ENCODE measurements around the gene HMOX1.
A peak's percentile ranks its signal among the peaks of the same experiment; 100 is the strongest.
"Not testable (repeated sequence)": the region's sequence is repeated elsewhere in the genome, so short reads cannot be mapped to it uniquely, and the experiment has no call there.

The HMOX1 gene

GRCh38 chr22:35379146-35379993 is 1.5 kb upstream of the HMOX1 start:
- no peak for DNase-seq (ENCODE audit: low read depth, low spot score)

- DNase-seq (ENCODE audit: low read depth, low spot score): no peak
Measured at GRCh38 chr22:35380013-35380412, 883 bp upstream of the HMOX1 start.

- DNase-seq (ENCODE audit: low read depth, low spot score): no peak
Measured at GRCh38 chr22:35381424-35382009, 621 bp downstream of the HMOX1 start.

GRCh38 chr22:35383679-35384071 is 2.8 kb downstream of the HMOX1 start:
- no peak for DNase-seq (ENCODE audit: low read depth, low spot score)

- no peak for DNase-seq (ENCODE audit: low read depth, low spot score)
Measured at GRCh38 chr22:35384527-35384926, 3.6 kb downstream of the HMOX1 start.

GRCh38 chr22:35384975-35385588 is 4.2 kb downstream of the HMOX1 start:
- no peak for DNase-seq (ENCODE audit: low read depth, low spot score)

GRCh38 chr22:35386670-35387288 is 5.9 kb downstream of the HMOX1 start:
- DNase-seq (ENCODE audit: low read depth, low spot score): no peak

- DNase-seq (ENCODE audit: low read depth, low spot score): no peak
Measured at GRCh38 chr22:35390933-35391332, 10.0 kb downstream of the HMOX1 start.

- DNase-seq (ENCODE audit: low read depth, low spot score): no peak
Measured at GRCh38 chr22:35392357-35392756, 11.5 kb downstream of the HMOX1 start.

- DNase-seq (ENCODE audit: low read depth, low spot score): no peak
Measured at GRCh38 chr22:35393116-35394010, 12.5 kb downstream of the HMOX1 start.

GRCh38 chr22:35394011-35394312 is 13.1 kb downstream of the HMOX1 start:
- DNase-seq (ENCODE audit: low read depth, low spot score): no peak

- no peak for DNase-seq (ENCODE audit: low read depth, low spot score)
Measured at GRCh38 chr22:35394810-35395563, 14.1 kb downstream of the HMOX1 start.

GRCh38 chr22:35396622-35397021 is 15.7 kb downstream of the HMOX1 start:
- DNase-seq (ENCODE audit: low read depth, low spot score): not testable (repeated sequence)

GRCh38 chr22:35397095-35397904 is 16.4 kb downstream of the HMOX1 start:
- DNase-seq (ENCODE audit: low read depth, low spot score): peak; percentile 59

GRCh38 chr22:35398591-35398973 is 17.7 kb downstream of the HMOX1 start:
- no peak for DNase-seq (ENCODE audit: low read depth, low spot score)

GRCh38 chr22:35399114-35399677 is 18.3 kb downstream of the HMOX1 start:
- DNase-seq (ENCODE audit: low read depth, low spot score): no peak

- peak; percentile 82 for DNase-seq (ENCODE audit: low read depth, low spot score)
Measured at GRCh38 chr22:35399678-35400500, 19.0 kb downstream of the HMOX1 start, which contains the start of gene MCM5. MCM5 (plus strand) TSS chr22:35400140; CDS start chr22:35400439, 299 bp downstream.

- no peak for DNase-seq (ENCODE audit: low read depth, low spot score)
Measured at GRCh38 chr22:35400501-35400790, 19.6 kb downstream of the HMOX1 start.

- no peak for DNase-seq (ENCODE audit: low read depth, low spot score)
Measured at GRCh38 chr22:35401863-35402262, 21.0 kb downstream of the HMOX1 start.

Data from brain pericyte (primary cell).